ENCODE data around the gene SLC28A2.

Gene SLC28A2

DNA sequence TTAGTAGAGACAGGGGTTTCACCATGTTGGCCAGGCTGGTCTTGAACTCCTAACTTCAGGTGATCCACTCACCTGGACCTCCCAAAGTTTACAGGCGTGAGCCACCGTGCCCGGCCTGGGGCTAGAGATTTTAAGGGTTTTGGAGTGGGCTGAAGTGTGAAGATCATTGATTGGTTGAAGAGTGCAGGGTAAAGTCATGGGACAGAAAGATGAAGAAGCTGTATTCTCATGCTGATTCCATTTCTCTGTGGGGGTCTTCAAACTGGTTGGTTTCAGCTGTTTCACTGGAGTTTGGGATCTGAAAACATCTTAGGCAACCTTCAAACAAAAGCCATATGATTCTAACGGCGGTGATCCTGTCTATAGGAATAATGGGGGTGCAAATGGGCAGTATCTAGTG, 74.2 kb downstream of the SLC28A2 start:
- DNase-seq (ENCODE audit: low spot score) = no peak

DNA sequence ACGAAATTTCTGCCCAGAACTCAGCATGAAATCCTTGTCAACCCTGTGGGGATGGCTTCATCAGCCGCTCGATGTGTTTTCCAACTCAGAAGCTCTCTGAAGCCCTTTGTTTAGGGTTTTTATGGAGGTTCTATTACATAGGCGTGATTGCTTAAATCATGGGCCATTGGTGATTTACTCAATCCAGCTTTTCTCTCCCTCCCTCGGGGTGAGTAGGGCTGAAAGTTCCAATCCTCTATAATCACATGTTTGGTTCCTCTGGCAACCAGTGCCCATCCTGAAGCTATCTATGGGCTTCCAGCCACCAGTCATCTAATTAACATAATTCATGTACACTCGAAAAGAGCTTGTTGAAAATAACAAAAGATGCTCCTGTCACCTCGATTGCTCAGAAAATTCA, 74.7 kb downstream of the SLC28A2 start:
- no peak for DNase-seq (ENCODE audit: low spot score)

Measured in D341Med (cell line).